ENCODE measurements around the gene KYNU. TPM values are rescaled to one million over a fixed set of nuclear protein-coding genes. Genes with fewer than 3 reads are reported as not detected.

The KYNU gene
- total and polyA plus RNA-seq, 2 donors (not counting 1 experiment from before 2014, with no cell fraction given), result 0.26 to 4.6 TPM

DNA sequence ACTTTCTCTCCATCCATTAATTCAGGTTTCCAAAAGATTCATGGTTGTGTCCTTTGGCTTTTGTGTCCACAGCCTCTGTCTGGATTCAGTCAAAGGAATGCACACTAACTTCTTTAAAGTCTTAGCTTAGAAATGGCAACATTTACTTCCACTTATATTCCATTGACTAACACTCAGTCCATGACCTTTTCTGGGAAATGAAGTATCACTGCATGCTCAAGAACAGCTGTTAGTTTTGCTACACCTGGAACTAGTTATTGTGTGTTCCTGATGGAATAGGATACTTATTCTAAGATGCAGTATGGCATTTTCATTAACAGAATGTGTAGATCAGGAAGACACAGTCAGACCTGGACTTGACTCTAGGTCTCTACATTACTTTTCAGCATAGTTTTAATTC is 88.8 kb downstream of the KYNU start:
- H3K4me3 ChIP-seq (replicated peaks in 1 of 4; ENCODE audit: control extremely low read depth in 1 of 4, insufficient read depth in 1 of 4, low read depth in 3 of 4, low read length in 4 of 4), result no peak overlapping the region
- no peaks in the 10 kb centered on the region for H3K79me2 ChIP-seq (ENCODE audit: control insufficient read depth, insufficient read depth, low read length)
- no peaks in the 10 kb centered on the region for H4K20me1 ChIP-seq (ENCODE audit: control insufficient read depth, extremely low read depth, insufficient read depth, low read length)
- no peak overlapping the region for H3K9ac ChIP-seq (ENCODE audit: insufficient read depth, low read length)
- H3K27me3 ChIP-seq (ENCODE audit: control insufficient read depth, insufficient read depth, low read length), result no peaks in the 10 kb centered on the region
- H3K36me3 ChIP-seq (ENCODE audit: control insufficient read depth, insufficient read depth, low read length), result no peaks in the 10 kb centered on the region
- no peak overlapping the region for H2AFZ ChIP-seq (ENCODE audit: low read length)
- no peak overlapping the region for H3K4me2 ChIP-seq (ENCODE audit: extremely low read depth, insufficient read depth, low read length)
- no peak overlapping the region for H3K27ac ChIP-seq (ENCODE audit: insufficient read depth, low read length)
- peak in 1 of 2 donors; percentile 47 for DNase-seq (ENCODE audit: low read depth in 2 of 2)
- no peaks in the 10 kb centered on the region for H3K9me3 ChIP-seq (ENCODE audit: control insufficient read depth, insufficient read depth, low read depth, low read length)
- no peaks in the 10 kb centered on the region for H3K4me1 ChIP-seq (ENCODE audit: control insufficient read depth, extremely low read depth, insufficient read depth, low read length)
- TF ChIP-seq CTCF (conservative IDR thresholded peaks at IDR 0.05 in 1 of 2, IDR thresholded peaks at IDR 0.05 in 1 of 2; ENCODE audit: low read depth in 1 of 2, low read length in 2 of 2), result no peak
- no peak for TF ChIP-seq EZH2 (IDR thresholded peaks at IDR 0.05; ENCODE audit: low read length, missing control alignments)

DNA sequence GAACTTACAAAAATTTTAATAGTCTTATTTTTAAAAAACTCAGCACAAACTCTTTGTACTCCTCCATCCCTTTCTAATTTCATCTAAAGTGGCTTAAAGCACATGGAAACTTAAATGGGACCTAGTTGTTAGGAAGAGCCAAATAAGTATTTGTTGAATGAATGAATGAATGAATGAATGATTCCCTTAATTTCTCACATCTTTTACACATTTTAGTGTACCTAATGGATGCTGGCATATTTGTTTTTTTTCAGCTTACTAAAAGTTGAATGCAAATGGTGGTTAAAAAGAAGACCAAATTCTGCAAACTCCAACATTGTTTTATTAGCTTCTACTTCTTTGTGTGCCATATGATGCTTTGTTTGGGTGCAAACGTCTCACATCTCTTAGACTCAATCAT is 89.6 kb downstream of the KYNU start:
- Histone ChIP-seq H3K79me2 (ENCODE audit: control insufficient read depth, insufficient read depth, low read length) (no peaks in the 10 kb centered on the region), H3K27me3 (ENCODE audit: control insufficient read depth, insufficient read depth, low read length) (no peaks in the 10 kb centered on the region), H3K9me3 (ENCODE audit: control insufficient read depth, insufficient read depth, low read depth, low read length) (no peaks in the 10 kb centered on the region), H3K36me3 (ENCODE audit: control insufficient read depth, insufficient read depth, low read length) (no peaks in the 10 kb centered on the region), H3K27ac (ENCODE audit: insufficient read depth, low read length) (no peak overlapping the region), H3K4me3 (replicated peaks in 1 of 4; ENCODE audit: control extremely low read depth in 1 of 4, insufficient read depth in 1 of 4, low read depth in 3 of 4, low read length in 4 of 4) (no peak overlapping the region), H3K4me2 (ENCODE audit: extremely low read depth, insufficient read depth, low read length) (no peak overlapping the region), H4K20me1 (ENCODE audit: control insufficient read depth, extremely low read depth, insufficient read depth, low read length) (no peaks in the 10 kb centered on the region), H2AFZ (ENCODE audit: low read length) (no peak overlapping the region), H3K4me1 (ENCODE audit: control insufficient read depth, extremely low read depth, insufficient read depth, low read length) (no peaks in the 10 kb centered on the region), H3K9ac (ENCODE audit: insufficient read depth, low read length) (no peak overlapping the region)
- DNase-seq (ENCODE audit: low read depth in 2 of 2), result no peak
- TF ChIP-seq CTCF (conservative IDR thresholded peaks at IDR 0.05 in 1 of 2, IDR thresholded peaks at IDR 0.05 in 1 of 2; ENCODE audit: low read depth in 1 of 2, low read length in 2 of 2) (no peak), EZH2 (IDR thresholded peaks at IDR 0.05; ENCODE audit: low read length, missing control alignments) (no peak)

DNA sequence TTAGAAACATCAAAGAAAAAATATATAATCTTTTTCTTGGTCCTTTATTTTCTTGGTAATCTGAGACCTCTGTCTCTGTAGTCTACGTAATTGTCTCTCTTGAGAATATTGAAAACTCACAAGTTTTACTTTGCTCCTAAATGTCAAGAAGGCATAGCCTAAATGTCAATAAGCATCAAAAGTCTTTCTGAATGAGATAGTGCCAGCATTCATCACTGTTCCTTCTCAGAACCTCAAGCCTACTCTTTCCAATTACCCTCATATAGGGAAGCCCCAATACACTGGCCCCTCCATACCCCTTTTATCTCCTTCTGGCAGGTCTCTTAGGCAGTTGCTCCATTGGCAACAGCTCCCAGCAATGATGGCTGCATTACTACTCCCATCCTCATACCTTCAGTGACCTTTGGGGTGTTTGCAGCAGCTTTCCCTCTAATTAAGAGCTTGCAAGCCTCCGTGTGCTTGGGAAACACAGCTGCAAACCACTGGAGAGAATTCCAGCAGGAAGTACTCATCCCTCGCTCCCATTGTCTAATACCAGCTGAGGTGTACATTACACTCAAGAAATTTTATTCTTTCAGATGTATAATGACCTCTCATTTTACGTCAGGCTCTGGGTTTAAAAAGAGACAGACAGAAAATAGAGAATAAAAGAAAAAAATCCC is 95.8 kb downstream of the KYNU start:
- no peaks in the 10 kb centered on the region for H3K79me2 ChIP-seq (ENCODE audit: control insufficient read depth, insufficient read depth, low read length)
- H3K27ac ChIP-seq (ENCODE audit: insufficient read depth, low read length), result no peak overlapping the region
- no peaks in the 10 kb centered on the region for H3K9me3 ChIP-seq (ENCODE audit: control insufficient read depth, insufficient read depth, low read depth, low read length)
- DNase-seq (ENCODE audit: low read depth in 2 of 2), result peak in 1 of 2 donors; percentile 58
- H3K27me3 ChIP-seq (ENCODE audit: control insufficient read depth, insufficient read depth, low read length), result no peaks in the 10 kb centered on the region
- H3K4me3 ChIP-seq (replicated peaks in 1 of 4; ENCODE audit: control extremely low read depth in 1 of 4, insufficient read depth in 1 of 4, low read depth in 3 of 4, low read length in 4 of 4), result no peak overlapping the region
- H3K36me3 ChIP-seq (ENCODE audit: control insufficient read depth, insufficient read depth, low read length), result no peaks in the 10 kb centered on the region
- H3K9ac ChIP-seq (ENCODE audit: insufficient read depth, low read length), result no peak overlapping the region
- H4K20me1 ChIP-seq (ENCODE audit: control insufficient read depth, extremely low read depth, insufficient read depth, low read length), result no peaks in the 10 kb centered on the region
- no peak overlapping the region for H2AFZ ChIP-seq (ENCODE audit: low read length)
- TF ChIP-seq EZH2 (IDR thresholded peaks at IDR 0.05; ENCODE audit: low read length, missing control alignments) (no peak), CTCF (conservative IDR thresholded peaks at IDR 0.05 in 1 of 2, IDR thresholded peaks at IDR 0.05 in 1 of 2; ENCODE audit: low read depth in 1 of 2, low read length in 2 of 2) (no peak)
- no peak overlapping the region for H3K4me2 ChIP-seq (ENCODE audit: extremely low read depth, insufficient read depth, low read length)
- H3K4me1 ChIP-seq (ENCODE audit: control insufficient read depth, extremely low read depth, insufficient read depth, low read length), result no peaks in the 10 kb centered on the region

Measured in fibroblast of lung (primary cell).